Esophagus squamous epithelium (tissue), 5 donors: Measurements from ENCODE around the gene DDX54. TPM values are rescaled to one million over a fixed set of nuclear protein-coding genes. Genes with fewer than 3 reads are reported as not detected.

Source experiments
- DNase-seq: peaks from one replicate; lab custom pipeline; 2025; lab: John Stamatoyannopoulos, UW
- H3K27ac ChIP-seq, 4 donors: fragments of 200-600 bp; sonication (generic); one replicate each; pipeline ENCODE4 v1.5.1; 2016 to 2019; ENCODE audit warnings: mild to moderate bottlenecking in 1 of 4
- H3K27me3 ChIP-seq, 4 donors: fragments of 200-600 bp; sonication (generic); 1 replicate in 3 of 4; 2 replicates in 1 of 4; pipeline versions ENCODE4 v1.5.1 to v1.6.0; 2017 to 2021; ENCODE audit warnings: antibody characterized with exemption in 1 of 4
- H3K36me3 ChIP-seq, 3 donors: fragments of 200-600 bp; sonication (generic); one replicate each; pipeline ENCODE4 v1.5.1; 2016 to 2019
- H3K4me1 ChIP-seq, 3 donors: fragments of 200-600 bp; sonication (generic); one replicate each; pipeline ENCODE4 v1.5.1; 2017 to 2019
- H3K4me3 ChIP-seq, 4 donors: fragments of 200-600 bp; sonication (generic); 1 replicate in 3 of 4; 2 replicates in 1 of 4; pipeline ENCODE4 v1.5.1; 2016 to 2019; ENCODE audit warnings: mild to moderate bottlenecking in 2 of 4, moderate library complexity in 1 of 4
- H3K9me3 ChIP-seq, 3 donors: fragments of 200-600 bp; sonication (generic); one replicate each; pipeline ENCODE4 v1.5.1; 2016 to 2019
- CTCF ChIP-seq, 6 experiments: fragments of 450-650 bp in 4 of 6; fragments of 200-600 bp in 2 of 6; sonication (generic) in 2 of 6; IDR thresholded peaks; one replicate each; pipeline ENCODE4 v1.5.1; 2016 to 2019; ENCODE audit warnings: antibody characterized with exemption in 6 of 6, mild to moderate bottlenecking in 4 of 6, moderate library complexity in 4 of 6
- POLR2A ChIP-seq, 4 donors: fragments of 450-650 bp; IDR thresholded peaks; one replicate each; pipeline ENCODE4 v1.6.1; 2017; ENCODE audit warnings: antibody characterized with exemption in 4 of 4, mild to moderate bottlenecking in 4 of 4, moderate library complexity in 3 of 4
- WGBS, 2 donors: methylation state at CpG; one replicate each; pipeline ENCODE4 v1.1.5; 2018; 5-methylcytosine and 5-hydroxymethylcytosine counted together
- intact Hi-C: fragments of 100-400 bp; cut with DNase I; formaldehyde crosslinking; loops from one replicate; pipeline ENCODE4 v1.15.0; 2022
- total RNA-seq, 4 donors: library from RNA; depleted of rRNA; stranded (reverse); fragments of >200 nt; gene quantifications; one replicate each; pipeline ENCODE4 v1.1.0, GENCODE V29; 2016
- donor health status: DM: yes; HTN: yes; CAD: no.

DDX54 gene
- total RNA-seq, 4 donors from 2014 or later, result 35.3 to 80.5 (median 65.2) TPM

GRCh38 chr12:113136990-113137511, 48.2 kb downstream of the DDX54 start:
- peak overlapping the region; percentile 72 to 87 (median 84) for H3K27ac ChIP-seq
- intact Hi-C loops, result no loop called here
- H3K27me3 ChIP-seq, result peaks cover 0 to 44% (median 1%) of the 10 kb centered on the region in 4 donors
- H3K9me3 ChIP-seq, result no peaks in the 10 kb centered on the region
- TF ChIP-seq CTCF (IDR thresholded peaks at IDR 0.05) (no peak), POLR2A (IDR thresholded peaks at IDR 0.05) (no peak)
- H3K4me1 ChIP-seq, result peaks cover 0 to 42% (median 7%) of the 10 kb centered on the region in 3 donors
- no peaks in the 10 kb centered on the region for H3K36me3 ChIP-seq
- no peak for DNase-seq
- no peak overlapping the region for H3K4me3 ChIP-seq
- 36 to 56% methylated on average over 4 to 6 of the region's 6 CpGs for WGBS, 2 donors

- H3K27me3 ChIP-seq, result peaks cover 0 to 44% (median 1%) of the 10 kb centered on the region in 4 donors
- H3K27ac ChIP-seq, result peak overlapping the region; percentile 72 to 87 (median 84)
- no peak for TF ChIP-seq CTCF (IDR thresholded peaks at IDR 0.05)
- TF ChIP-seq POLR2A (IDR thresholded peaks at IDR 0.05), result no peak
- no peaks in the 10 kb centered on the region for H3K9me3 ChIP-seq
- DNase-seq, result no peak
- WGBS, 2 donors, result 32% methylated on average over 16 to 21 of the region's 21 CpGs
- H3K36me3 ChIP-seq, result no peaks in the 10 kb centered on the region
- intact Hi-C loops, result no loop called here
- peaks cover 0 to 38% (median 7%) of the 10 kb centered on the region in 3 donors for H3K4me1 ChIP-seq
- peak overlapping the region; percentile 51 to 65 (median 58) for H3K4me3 ChIP-seq
Measured at GRCh38 chr12:113136128-113136989, 48.9 kb downstream of the DDX54 start.

GRCh38 chr12:113135178-113136127, 49.8 kb downstream of the DDX54 start, which contains the start of gene RASAL1:
Gene RASAL1, minus strand, starts transcription at chr12:113135761. Its CDS starts 299 bp downstream, at chr12:113135462.
- DNase-seq, result no peak

GRCh38 chr12:113134521-113134951, 50.7 kb downstream of the DDX54 start:
- Histone ChIP-seq H3K27me3 (peaks cover 0 to 57% (median 1%) of the 10 kb centered on the region in 4 donors), H3K36me3 (no peaks in the 10 kb centered on the region), H3K27ac (peak overlapping the region; percentile 72 to 87 (median 84)), H3K4me1 (peaks cover 0 to 49% (median 7%) of the 10 kb centered on the region in 3 donors), H3K9me3 (no peaks in the 10 kb centered on the region), H3K4me3 (peak overlapping the region; percentile 51 to 65 (median 58))
- WGBS, 2 donors, result 40% methylated on average over 1 of the region's 6 CpGs; no CpG with 5 or more reads in 1 of the 2 donors
- TF ChIP-seq POLR2A (IDR thresholded peaks at IDR 0.05) (no peak), CTCF (IDR thresholded peaks at IDR 0.05) (no peak)
- no peak for DNase-seq
- intact Hi-C loops, result no loop called here

More at GRCh38 chr12:113135178-113136127, 49.8 kb downstream of the DDX54 start, which contains the start of gene RASAL1:
- Histone ChIP-seq H3K36me3 (no peaks in the 10 kb centered on the region), H3K27ac (peak within 1 kb of the TSS; percentile 72 to 87 (median 84)), H3K4me1 (peaks cover 0 to 47% (median 7%) of the 10 kb centered on the region in 3 donors), H3K4me3 (peak within 1 kb of the TSS; percentile 51 to 65 (median 58)), H3K9me3 (no peaks in the 10 kb centered on the region), H3K27me3 (peaks cover 0 to 48% (median 1%) of the 10 kb centered on the region in 4 donors)
- 2% methylated on average over 12 of the region's 68 CpGs; no CpG with 5 or more reads in 1 of the 2 donors for WGBS, 2 donors
- TF ChIP-seq POLR2A (IDR thresholded peaks at IDR 0.05), result peak in 1 of 4 donors; percentile 18
- TF ChIP-seq CTCF (IDR thresholded peaks at IDR 0.05), result peak; percentile 23 to 64 (median 44)
- intact Hi-C loops, result no loop called here
